Activated B cell treated with CpG ODN at 0.5 μM for 24 hours (primary cell): ENCODE data around the gene ZFAND2B. TPM values are rescaled to one million over a fixed set of nuclear protein-coding genes. Genes with fewer than 3 reads are reported as not detected.

Source experiments
- ATAC-seq: fragments of 200-7000 bp; cut with Tn5 transposase; one replicate; pipeline ENCODE4 v1.10.0; 2021; ENCODE audit warnings: low read depth, mild to moderate bottlenecking, moderate library complexity
- CTCF ChIA-PET: fragments of 350-600 bp; sonication (Branson Sonifier 250); formaldehyde crosslinking; loops from one replicate; lab custom pipeline; 2021; ENCODE audit warnings: antibody characterized with exemption; lab: Charles Lee
- POLR2A ChIA-PET: fragments of 350-600 bp; sonication (Branson Sonifier 250); formaldehyde crosslinking; loops from one replicate; lab custom pipeline; 2021; ENCODE audit warnings: antibody characterized with exemption; lab: Charles Lee
- DNase-seq: peaks from one replicate; pipeline ENCODE4 v3.0.0; 2022
- H3K27ac Mint-ChIP-seq: one replicate; pipeline ENCODE4 v1.8.0; 2020; ENCODE audit warnings: mixed read lengths
- H3K27me3 Mint-ChIP-seq: one replicate; pipeline ENCODE4 v1.8.0; 2021; ENCODE audit warnings: mixed read lengths
- H3K36me3 Mint-ChIP-seq: one replicate; pipeline ENCODE4 v1.8.0; 2021; ENCODE audit warnings: low read depth, mixed read lengths
- H3K4me1 Mint-ChIP-seq: one replicate; pipeline ENCODE4 v1.8.0; 2021; ENCODE audit warnings: mixed read lengths
- H3K4me3 Mint-ChIP-seq: one replicate; pipeline ENCODE4 v1.8.0; 2020; ENCODE audit warnings: mild to moderate bottlenecking, mixed read lengths
- H3K9me3 Mint-ChIP-seq: one replicate; pipeline ENCODE4 v1.8.0; 2020; ENCODE audit warnings: mixed read lengths
- CTCF ChIP-seq: fragments of 200-600 bp; IDR thresholded peaks from one replicate; pipeline ENCODE4 v1.8.0; 2022; ENCODE audit warnings: antibody characterized with exemption, mild to moderate bottlenecking
- intact Hi-C: fragments of 100-400 bp; cut with micrococcal nuclease; formaldehyde crosslinking; loops from one replicate; pipeline ENCODE4 v1.15.1; 2024
- total RNA-seq: library from RNA; stranded (reverse); gene quantifications from 2 replicates; pipeline ENCODE4 v1.2.3, GENCODE V29; 2022

The ZFAND2B gene
- total RNA-seq, 1 donor from 2014 or later = 47.2 TPM

- H3K27ac Mint-ChIP-seq = peak within 1 kb of the TSS; percentile 99
- ATAC-seq (peak; percentile 45), DNase-seq (peak; percentile 78)
- ChIA-PET CTCF (interaction anchor here (4.7 kb wide), 1 partner anchor 117 kb away, joined by 33 read pairs; no protein-coding TSS in a partner anchor), POLR2A (interaction anchor here (0.6 to 4.7 kb wide), 18 partner anchors 11 to 279 kb away, joined by 3 to 98 read pairs (median 20); partner anchors contain the start of genes ABCB6, ANKZF1, ATG9A and DNAJB2)
- intact Hi-C loops = loop anchor here (1.0 to 5.0 kb wide), 18 partner anchors 10 to 960 kb away; partner anchors contain the start of genes AAMP, ABCB6, ANKZF1 and ARPC2
- no peak for TF ChIP-seq CTCF
- peaks cover 40% of the 10 kb centered on the region for H3K4me1 Mint-ChIP-seq
- no peaks in the 10 kb centered on the region for H3K9me3 Mint-ChIP-seq
- H3K27me3 Mint-ChIP-seq = no peaks in the 10 kb centered on the region
- H3K4me3 Mint-ChIP-seq = peak within 1 kb of the TSS; percentile 96
- H3K36me3 Mint-ChIP-seq = peaks cover 76% of the 10 kb centered on the region
Observed at GRCh38 chr2:219177552-219178376, 28.8 kb upstream of the ZFAND2B start, which contains the start of gene RETREG2. TSS of gene RETREG2 (plus strand) at chr2:219178275. CDS start at chr2:219178353, 78 bp downstream.

- intact Hi-C loops = loop anchor here (1.0 to 5.0 kb wide), 12 partner anchors 9 to 961 kb away; partner anchors contain the start of genes AAMP, ABCB6, ANKZF1 and ARPC2
- Mint-ChIP-seq H3K27me3 (no peaks in the 10 kb centered on the region), H3K4me1 (peaks cover 42% of the 10 kb centered on the region), H3K9me3 (no peaks in the 10 kb centered on the region), H3K27ac (peak overlapping the region; percentile 91), H3K4me3 (peak overlapping the region; percentile 91), H3K36me3 (peaks cover 77% of the 10 kb centered on the region)
- DNase-seq (no peak), ATAC-seq (peak; percentile 3)
- POLR2A ChIA-PET = interaction anchor here (2.9 to 4.8 kb wide), 5 partner anchors 28 to 100 kb away, joined by 35 to 98 read pairs (median 62); partner anchors contain the start of genes DNAJB2, GLB1L, STK16 and ZFAND2B
- CTCF ChIA-PET = interaction anchor here (1.5 kb wide), 1 partner anchor 8 kb away, joined by 3 read pairs; no protein-coding TSS in a partner anchor
- no peak for TF ChIP-seq CTCF
Observed at GRCh38 chr2:219178377-219179175, 28.0 kb upstream of the ZFAND2B start.

DNA sequence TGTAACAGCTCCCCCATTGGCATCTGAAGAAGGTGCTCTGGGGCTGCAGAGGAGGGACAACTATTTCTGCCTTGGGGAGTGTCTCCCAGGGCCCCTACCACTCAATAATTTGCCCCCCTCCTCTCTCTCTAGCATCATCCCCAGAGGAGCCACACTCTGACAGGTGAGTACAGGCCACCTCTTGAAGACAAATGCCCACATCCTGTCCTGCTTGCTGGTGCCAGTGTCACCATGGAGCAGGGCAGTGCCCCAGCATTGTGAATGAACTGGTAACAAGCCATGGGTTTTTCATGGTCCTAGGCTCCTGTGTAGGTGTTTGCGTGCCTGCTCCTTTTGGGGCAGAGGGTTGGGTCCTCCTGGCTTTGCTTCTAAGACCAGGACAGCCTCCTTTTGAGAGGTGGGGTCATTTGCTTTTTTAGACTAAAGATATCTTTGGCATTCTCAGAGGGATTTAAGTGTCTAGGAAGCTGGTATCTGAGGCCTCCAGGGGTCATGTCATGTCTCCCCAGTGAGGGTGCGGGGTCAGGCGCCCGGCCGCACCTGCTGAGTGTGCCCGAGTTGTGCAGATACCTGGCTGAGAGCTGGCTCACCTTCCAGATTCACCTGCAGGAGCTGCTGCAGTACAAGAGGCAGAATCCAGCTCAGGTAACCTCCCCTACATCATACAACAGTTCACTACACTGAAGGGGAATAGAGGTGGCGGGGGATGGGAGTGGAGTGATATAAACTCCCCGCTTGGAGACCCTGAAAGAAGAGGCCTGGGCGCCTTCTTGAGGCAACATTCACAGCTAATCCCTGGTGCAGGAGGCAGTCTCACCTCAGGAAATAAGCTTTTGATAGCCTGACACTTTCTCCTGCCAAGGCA lies 26.7 kb upstream of the ZFAND2B start:
- intact Hi-C loops = loop anchor here (5.0 kb wide), 8 partner anchors 317 to 963 kb away; partner anchors contain the start of genes AAMP, ARPC2, BCS1L and CNOT9
- no peak for DNase-seq

More for the DNA sequence above, 26.7 kb upstream of the ZFAND2B start:
- no peak for TF ChIP-seq CTCF
- H3K36me3 Mint-ChIP-seq = peaks cover 74% of the 10 kb centered on the region
- peaks cover 30% of the 10 kb centered on the region for H3K4me1 Mint-ChIP-seq
- ChIA-PET POLR2A (interaction anchor here (4.8 kb wide), 1 partner anchor 27 kb away, joined by 35 read pairs; the partner anchor contains the start of gene ZFAND2B), CTCF (interaction anchor here (1.5 to 1.8 kb wide), 2 partner anchors 9 to 115 kb away, joined by 3 to 5 read pairs; no protein-coding TSS in a partner anchor)
- H3K27me3 Mint-ChIP-seq = no peaks in the 10 kb centered on the region
- H3K4me3 Mint-ChIP-seq = peak overlapping the region; percentile 24
- peak overlapping the region; percentile 7 for H3K27ac Mint-ChIP-seq
- ATAC-seq = no peak
- no peaks in the 10 kb centered on the region for H3K9me3 Mint-ChIP-seq
